HepG2 (cell line): ENCODE results near the gene OR8B12. TPM values are rescaled to one million over a fixed set of nuclear protein-coding genes. Genes with fewer than 3 reads are reported as not detected.

Source experiments
- ATAC-seq: fragments of 200-7000 bp; cut with Tn5 transposase; 3 replicates; pipeline ENCODE4 v1.9.1; 2020; ENCODE audit warnings: mild to moderate bottlenecking, moderate library complexity
- BruUV-seq: library from RNA; stranded (reverse); fragments of 400-500 nt; replicated peaks from 2 replicates; lab custom pipeline; 2021; lab: Mats Ljungman, UMichigan
- CTCF ChIA-PET: fragments of 300-600 bp; formaldehyde crosslinking; extraction: SDS; loops from one replicate; lab custom pipeline; 2021; ENCODE audit warnings: low total read pairs, inconsistent platforms, low intra/inter-chr PET ratio; lab: Yijun Ruan, JAX
- POLR2A ChIA-PET: fragments of 350-600 bp; sonication (Branson Sonifier 250); formaldehyde crosslinking; loops from one replicate; lab custom pipeline; 2020; ENCODE audit warnings: antibody characterized with exemption, inconsistent platforms; lab: Yijun Ruan, JAX
- DNase-seq: peaks from one replicate; pipeline ENCODE4 v3.0.0-alpha.2; 2015; ENCODE audit warnings: low spot score
- FAIRE-seq: peaks from 3 replicates; lab custom pipeline; 2011; peaks lifted over from hg19 to GRCh38; lab: Jason Lieb, UNC
- H2AFZ ChIP-seq: one replicate; pipeline ENCODE4 v1.6.1; 2011; ENCODE audit warnings: low read length, inconsistent platforms
- H3K27ac ChIP-seq: fragments of 300-600 bp; 3 replicates; pipeline ENCODE4 v1.8.0; 2011; ENCODE audit warnings: mixed run types, mild to moderate bottlenecking, mixed read lengths, low read length, inconsistent platforms; ENCODE audit not compliant: insufficient read depth; ENCODE audit errors: extremely low read length
- H3K27me3 ChIP-seq, 2 experiments: fragments of 200-600 bp in 1 of 2; 2 replicates in 1 of 2; 3 replicates in 1 of 2; pipeline versions ENCODE4 v1.6.0 to v1.8.0; 2011; ENCODE audit warnings: low read length in 2 of 2, mild to moderate bottlenecking in 2 of 2, moderate library complexity in 2 of 2, inconsistent platforms in 1 of 2; ENCODE audit not compliant: insufficient read depth in 2 of 2, control insufficient read depth in 1 of 2
- H3K36me3 ChIP-seq, 2 experiments: fragments of 200-600 bp in 1 of 2; replicated peaks in 1 of 2; 2 replicates in 1 of 2; 3 replicates in 1 of 2; pipeline versions ENCODE4 v1.5.1 to v1.8.0; 2011; ENCODE audit warnings: low read length in 2 of 2, inconsistent platforms in 1 of 2; ENCODE audit not compliant: insufficient read depth in 2 of 2, control insufficient read depth in 1 of 2
- H3K4me1 ChIP-seq: 2 replicates; pipeline ENCODE4 v1.5.1; 2012; ENCODE audit warnings: low read length, inconsistent platforms; ENCODE audit not compliant: insufficient read depth
- H3K4me2 ChIP-seq: 2 replicates; pipeline ENCODE4 v1.6.0; 2011; ENCODE audit warnings: low read depth, low read length, inconsistent platforms
- H3K4me3 ChIP-seq, 3 experiments: fragments of 200-600 bp in 1 of 3; sonication (generic), shearing (Covaris generic) in 1 of 3; replicated peaks in 1 of 3; 2 replicates each; pipeline ENCODE4 v1.5.1; 2011 to 2016; ENCODE audit warnings: low read length in 3 of 3, inconsistent platforms in 2 of 3, low read depth in 2 of 3, mild to moderate bottlenecking in 2 of 3, control low read depth in 1 of 3, mixed read lengths in 1 of 3; ENCODE audit not compliant: insufficient read depth in 1 of 3
- H3K79me2 ChIP-seq: one replicate; pipeline ENCODE4 v1.6.1; 2011; ENCODE audit warnings: low read length, inconsistent platforms; ENCODE audit not compliant: insufficient read depth
- H3K9ac ChIP-seq: 2 replicates; pipeline ENCODE4 v1.6.0; 2011; ENCODE audit warnings: mild to moderate bottlenecking, low read depth, low read length, inconsistent platforms; ENCODE audit not compliant: insufficient read depth
- H3K9me3 ChIP-seq: 2 replicates; pipeline ENCODE4 v1.5.1; 2012; ENCODE audit warnings: mild to moderate bottlenecking, low read length
- H4K20me1 ChIP-seq: 2 replicates; pipeline ENCODE4 v1.6.0; 2011; ENCODE audit warnings: inconsistent platforms, mild to moderate bottlenecking, low read length, moderate library complexity; ENCODE audit not compliant: insufficient read depth
- BRCA1 ChIP-seq: sonication (generic); formaldehyde crosslinking; IDR thresholded peaks from 2 replicates; pipeline ENCODE4 v1.4.0; 2020; ENCODE audit warnings: missing genetic modification reagents
- E2F2 ChIP-seq: sonication (generic); formaldehyde crosslinking; IDR thresholded peaks from 2 replicates; pipeline ENCODE4 v1.4.0; 2020; ENCODE audit warnings: missing genetic modification reagents, borderline replicate concordance
- FOXM1 ChIP-seq: sonication (generic); formaldehyde crosslinking; IDR thresholded peaks from 2 replicates; pipeline ENCODE4 v1.5.0; 2020; ENCODE audit warnings: missing genetic modification reagents
- HDAC1 ChIP-seq: sonication (generic); formaldehyde crosslinking; IDR thresholded peaks from 2 replicates; pipeline ENCODE4 v1.5.1; 2020; ENCODE audit warnings: mild to moderate bottlenecking, missing genetic modification reagents
- KLF12 ChIP-seq: sonication (generic); formaldehyde crosslinking; IDR thresholded peaks from 2 replicates; pipeline ENCODE4 v1.4.0; 2020; ENCODE audit warnings: missing genetic modification reagents, borderline replicate concordance
- NFIB ChIP-seq: sonication (generic); formaldehyde crosslinking; IDR thresholded peaks from 2 replicates; pipeline ENCODE4 v1.9.0; 2021; ENCODE audit warnings: missing genetic modification reagents, mild to moderate bottlenecking, borderline replicate concordance
- NKX3-1 ChIP-seq: sonication (generic); formaldehyde crosslinking; IDR thresholded peaks from 2 replicates; pipeline ENCODE4 v1.5.0; 2020; ENCODE audit warnings: missing genetic modification reagents
- SAFB2 ChIP-seq: sonication (generic); formaldehyde crosslinking; IDR thresholded peaks from 2 replicates; pipeline ENCODE4 v1.5.1; 2020; ENCODE audit warnings: missing genetic modification reagents, low read depth, mild to moderate bottlenecking, borderline replicate concordance
- SKIL ChIP-seq: sonication (generic); formaldehyde crosslinking; IDR thresholded peaks from 2 replicates; pipeline ENCODE4 v1.8.0; 2022; ENCODE audit warnings: missing genetic modification reagents, mild to moderate bottlenecking, moderate library complexity, borderline replicate concordance
- SNAPC5 ChIP-seq: sonication (generic); formaldehyde crosslinking; IDR thresholded peaks from 2 replicates; pipeline ENCODE4 v1.8.1; 2023; ENCODE audit warnings: mild to moderate bottlenecking, missing genetic modification reagents, borderline replicate concordance
- SNRNP70 ChIP-seq: fragments of 200-400 bp; formaldehyde crosslinking; IDR thresholded peaks from 2 replicates; pipeline ENCODE4 v1.6.1; 2017; ENCODE audit warnings: mild to moderate bottlenecking, low read depth, low read length, moderate library complexity
- ZGPAT ChIP-seq: IDR thresholded peaks from 2 replicates; pipeline ENCODE4 v1.6.1; 2016; ENCODE audit warnings: mild to moderate bottlenecking
- ZNF503 ChIP-seq: sonication (generic); formaldehyde crosslinking; IDR thresholded peaks from 2 replicates; pipeline ENCODE4 v1.4.0; 2020; ENCODE audit warnings: missing genetic modification reagents
- ZNF652 ChIP-seq: IDR thresholded peaks from 2 replicates; pipeline ENCODE4 v1.6.1; 2016; ENCODE audit warnings: low read depth, borderline replicate concordance
- ZNF841 ChIP-seq: sonication (generic); formaldehyde crosslinking; IDR thresholded peaks from 2 replicates; pipeline ENCODE4 v1.8.1; 2023; ENCODE audit warnings: missing genetic modification reagents, borderline replicate concordance
- WGBS: methylation state at CpG from one replicate; pipeline ENCODE4 v1.1.6; 2017; ENCODE audit warnings: low lambda C conversion rate; 5-methylcytosine and 5-hydroxymethylcytosine counted together
- in situ Hi-C: cut with HindIII; loops from 2 replicates; pipeline ENCODE4 v1.10.0; 2017; ENCODE audit warnings: low pct_unique_long_range_greater_than_20kb; ENCODE audit not compliant: extremely low pct_ligation_motif_present
- intact Hi-C: fragments of 100-400 bp; cut with micrococcal nuclease; formaldehyde crosslinking; loops from one replicate; pipeline ENCODE4 v1.10.0; 2022; ENCODE audit not compliant: unreplicated experiment
- polyA plus RNA-seq, 8 experiments: library from polyadenylated mRNA; depleted of rRNA in 3 of 8; stranded (reverse) in 7 of 8; unstranded in 1 of 8; fragments of >200 nt; fragmentation: Illumina TruSeq in 4 of 8; extraction: Trizol in 4 of 8; gene quantifications; 2 replicates each; pipeline versions ENCODE4 v1.2.1 to v1.2.3, GENCODE V29; 2011 to 2016; ENCODE audit warnings: low read depth in 4 of 8, missing spikeins in 1 of 8, mixed read lengths in 1 of 8; ENCODE audit not compliant: insufficient read depth in 1 of 8
- total RNA-seq, 5 experiments: library from RNA; depleted of rRNA; stranded (reverse); fragments of >200 nt; fragmentation: Illumina TruSeq; extraction: Trizol; gene quantifications; 2 replicates each; pipeline ENCODE4 v1.2.3, GENCODE V29; 2016; ENCODE audit warnings: low read depth in 1 of 5

Gene OR8B12
- total and polyA plus RNA-seq, 2 of the 13 experiments (the other 11 are each of a cell fraction or from before 2014, with no cell fraction given), result not detected

DNA sequence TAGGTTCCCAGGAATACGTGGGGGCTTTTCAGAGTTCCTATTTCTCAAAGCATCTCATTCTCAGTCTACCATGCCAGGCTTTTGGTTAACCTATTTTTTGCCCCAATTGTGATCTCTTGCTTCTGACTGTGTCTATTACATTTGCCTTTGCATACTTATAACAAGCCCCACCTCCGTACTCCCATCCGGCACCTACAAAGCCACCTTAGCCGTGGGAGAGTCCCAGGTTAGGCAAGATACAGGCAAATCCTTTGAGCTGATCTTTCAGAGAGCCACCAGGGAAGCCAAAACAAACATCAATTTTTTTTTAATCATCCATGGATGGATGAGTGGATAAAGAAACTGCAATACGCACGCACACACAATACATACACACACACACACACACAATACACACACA lies 49.2 kb upstream of the OR8B12 start:
- Histone ChIP-seq H3K27me3 (peaks cover 2 to 9% of the 10 kb centered on the region in 2 experiments; a peak in 4 of 5 replicates), H3K4me1 (no peaks in the 10 kb centered on the region), H3K27ac (no peak overlapping the region), H2AFZ (no peak overlapping the region), H3K4me3 (no peak overlapping the region), H3K9me3 (no peaks in the 10 kb centered on the region), H4K20me1 (no peaks in the 10 kb centered on the region), H3K36me3 (no peaks in the 10 kb centered on the region), H3K9ac (no peak overlapping the region), H3K4me2 (no peak overlapping the region), H3K79me2 (no peaks in the 10 kb centered on the region)
- WGBS, result 4% methylated on average over 6 of the region's 6 CpGs
- ATAC-seq (no peak), FAIRE-seq (no peak), DNase-seq (no peak)
- in situ Hi-C loops, result no loop called here
- CTCF ChIA-PET, result no interaction called here
- intact Hi-C loops, result no loop called here
- POLR2A ChIA-PET, result no interaction called here
- BruUV-seq, result no TSS peak
- TF ChIP-seq ZGPAT (CRISPR knock-in tag), result no peak
- no peak for TF ChIP-seq NFIB (CRISPR knock-in tag)
- no peak for TF ChIP-seq SAFB2 (CRISPR knock-in tag)
- no peak for TF ChIP-seq ZNF503 (CRISPR knock-in tag)
- no peak for TF ChIP-seq HDAC1 (CRISPR knock-in tag)
- no peak for TF ChIP-seq SNAPC5 (CRISPR knock-in tag)
- no peak for TF ChIP-seq BRCA1 (CRISPR knock-in tag)
- TF ChIP-seq KLF12, result no peak
- TF ChIP-seq ZNF652, result no peak
- TF ChIP-seq E2F2 (CRISPR knock-in tag), result no peak
- no peak for TF ChIP-seq NKX3-1
- TF ChIP-seq SNRNP70, result no peak
- TF ChIP-seq FOXM1 (CRISPR knock-in tag), result no peak
- TF ChIP-seq SKIL (CRISPR knock-in tag), result no peak
- TF ChIP-seq ZNF841 (CRISPR knock-in tag), result no peak
